Measurements from ENCODE around the gene PROSER2.

Gene PROSER2

DNA sequence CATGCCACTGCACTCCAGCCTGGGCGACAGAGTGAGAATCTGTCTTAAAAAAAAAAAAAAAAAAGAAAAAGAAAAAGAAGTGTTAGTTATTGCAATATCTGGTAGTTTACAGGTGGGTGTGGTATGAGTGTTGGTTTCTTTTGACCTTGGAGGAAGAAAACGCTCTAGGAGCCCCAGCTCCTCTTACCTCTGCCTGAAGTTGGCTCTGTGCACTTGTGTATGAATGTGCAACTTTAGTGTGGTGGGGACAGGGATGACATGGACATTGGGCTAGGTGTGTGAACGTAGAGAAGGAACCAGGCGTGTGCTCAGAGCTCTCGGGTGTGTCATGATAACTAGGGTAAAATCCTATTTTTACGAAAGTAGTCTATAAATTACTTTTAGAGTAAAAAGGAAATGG lies 11.9 kb downstream of the PROSER2 start:
- H4K91ac ChIP-seq (ENCODE audit: low read depth, low read length): no peak overlapping the region
- H2BK12ac ChIP-seq (ENCODE audit: low read length): no peak overlapping the region
- no peaks in the 10 kb centered on the region for H3K79me1 ChIP-seq (ENCODE audit: low read length)
- no peaks in the 10 kb centered on the region for H3K79me2 ChIP-seq (ENCODE audit: control insufficient read depth, insufficient read depth, low read length, poor library complexity)
- no peak overlapping the region for H2BK120ac ChIP-seq (ENCODE audit: insufficient read depth, low read length, poor library complexity)
- H4K8ac ChIP-seq (ENCODE audit: low read depth, low read length): no peak overlapping the region
- H3K27ac ChIP-seq (ENCODE audit: low read depth, low read length): no peak overlapping the region
- no peak overlapping the region for H3K14ac ChIP-seq (ENCODE audit: low read length)
- no peak overlapping the region for H2AFZ ChIP-seq (ENCODE audit: insufficient read depth, low read length, poor library complexity)
- no peak overlapping the region for H4K12ac ChIP-seq (ENCODE audit: low read depth, low read length)
- H3K27me3 ChIP-seq (ENCODE audit: insufficient read depth, low read length): no peaks in the 10 kb centered on the region
- no peak for DNase-seq
- H3K9me3 ChIP-seq (ENCODE audit: insufficient read depth, low read depth, low read length): no peaks in the 10 kb centered on the region
- H3K23ac ChIP-seq (ENCODE audit: low read length): no peak overlapping the region
- no peaks in the 10 kb centered on the region for H3K36me3 ChIP-seq (ENCODE audit: control insufficient read depth in 1 of 2, insufficient read depth in 2 of 2, low read length in 2 of 2)
- peaks cover 2 to 4% of the 10 kb centered on the region in 2 experiments for H3K4me1 ChIP-seq (ENCODE audit: control insufficient read depth in 1 of 2, insufficient read depth in 2 of 2, low read length in 2 of 2)
- H3K9ac ChIP-seq (ENCODE audit: low read length): no peak overlapping the region
- no peak overlapping the region for H3K18ac ChIP-seq (ENCODE audit: low read length)
- no peak overlapping the region for H2AK5ac ChIP-seq (ENCODE audit: low read length)
- H2BK5ac ChIP-seq (ENCODE audit: low read depth, low read length, poor library complexity): no peak overlapping the region
- no peak overlapping the region for H3K4ac ChIP-seq (ENCODE audit: low read depth, low read length)
- WGBS (ENCODE audit: extremely low coverage, insufficient coverage, insufficient read length): no CpG with 5 or more reads among the region's 6 CpGs
- no peak overlapping the region for H3K4me3 ChIP-seq (ENCODE audit: low read depth, low read length)
- no peak overlapping the region for H3K4me2 ChIP-seq (ENCODE audit: low read length)

GRCh38 chr10:11835704-11836103 lies 12.5 kb downstream of the PROSER2 start:
- H2BK120ac ChIP-seq (ENCODE audit: insufficient read depth, low read length, poor library complexity): no peak overlapping the region
- no peaks in the 10 kb centered on the region for H3K36me3 ChIP-seq (ENCODE audit: control insufficient read depth in 1 of 2, insufficient read depth in 2 of 2, low read length in 2 of 2)
- H3K18ac ChIP-seq (ENCODE audit: low read length): no peak overlapping the region
- no peak overlapping the region for H3K23ac ChIP-seq (ENCODE audit: low read length)
- H3K4me2 ChIP-seq (ENCODE audit: low read length): no peak overlapping the region
- H4K8ac ChIP-seq (ENCODE audit: low read depth, low read length): no peak overlapping the region
- no peak overlapping the region for H3K27ac ChIP-seq (ENCODE audit: low read depth, low read length)
- no peaks in the 10 kb centered on the region for H3K79me2 ChIP-seq (ENCODE audit: control insufficient read depth, insufficient read depth, low read length, poor library complexity)
- H4K12ac ChIP-seq (ENCODE audit: low read depth, low read length): no peak overlapping the region
- whole genome bisulfite sequencing (ENCODE audit: extremely low coverage, insufficient coverage, insufficient read length): no CpG with 5 or more reads among the region's 8 CpGs
- H3K4me3 ChIP-seq (ENCODE audit: low read depth, low read length): no peak overlapping the region
- H3K9ac ChIP-seq (ENCODE audit: low read length): no peak overlapping the region
- no peak overlapping the region for H3K4ac ChIP-seq (ENCODE audit: low read depth, low read length)
- H2AFZ ChIP-seq (ENCODE audit: insufficient read depth, low read length, poor library complexity): no peak overlapping the region
- no peaks in the 10 kb centered on the region for H3K79me1 ChIP-seq (ENCODE audit: low read length)
- H2BK12ac ChIP-seq (ENCODE audit: low read length): no peak overlapping the region
- H3K14ac ChIP-seq (ENCODE audit: low read length): no peak overlapping the region
- peaks cover 2 to 4% of the 10 kb centered on the region in 2 experiments for H3K4me1 ChIP-seq (ENCODE audit: control insufficient read depth in 1 of 2, insufficient read depth in 2 of 2, low read length in 2 of 2)
- no peak overlapping the region for H2BK5ac ChIP-seq (ENCODE audit: low read depth, low read length, poor library complexity)
- H3K9me3 ChIP-seq (ENCODE audit: insufficient read depth, low read depth, low read length): no peaks in the 10 kb centered on the region
- H2AK5ac ChIP-seq (ENCODE audit: low read length): no peak overlapping the region
- no peaks in the 10 kb centered on the region for H3K27me3 ChIP-seq (ENCODE audit: insufficient read depth, low read length)
- no peak for DNase-seq
- H4K91ac ChIP-seq (ENCODE audit: low read depth, low read length): no peak overlapping the region

GRCh38 chr10:11837372-11838161 lies 14.4 kb downstream of the PROSER2 start:
- Histone ChIP-seq H4K91ac (ENCODE audit: low read depth, low read length) (no peak overlapping the region), H2AK5ac (ENCODE audit: low read length) (no peak overlapping the region), H3K9me3 (ENCODE audit: insufficient read depth, low read depth, low read length) (no peaks in the 10 kb centered on the region), H3K23ac (ENCODE audit: low read length) (no peak overlapping the region), H3K18ac (ENCODE audit: low read length) (no peak overlapping the region), H4K12ac (ENCODE audit: low read depth, low read length) (no peak overlapping the region), H3K27me3 (ENCODE audit: insufficient read depth, low read length) (no peaks in the 10 kb centered on the region), H2BK120ac (ENCODE audit: insufficient read depth, low read length, poor library complexity) (no peak overlapping the region), H3K79me1 (ENCODE audit: low read length) (no peaks in the 10 kb centered on the region), H3K36me3 (ENCODE audit: control insufficient read depth in 1 of 2, insufficient read depth in 2 of 2, low read length in 2 of 2) (no peaks in the 10 kb centered on the region), H2BK5ac (ENCODE audit: low read depth, low read length, poor library complexity) (no peak overlapping the region), H3K79me2 (ENCODE audit: control insufficient read depth, insufficient read depth, low read length, poor library complexity) (no peaks in the 10 kb centered on the region), H3K4ac (ENCODE audit: low read depth, low read length) (no peak overlapping the region), H3K4me2 (ENCODE audit: low read length) (no peak overlapping the region), H3K9ac (ENCODE audit: low read length) (no peak overlapping the region), H2BK12ac (ENCODE audit: low read length) (no peak overlapping the region), H3K14ac (ENCODE audit: low read length) (no peak overlapping the region), H2AFZ (ENCODE audit: insufficient read depth, low read length, poor library complexity) (no peak overlapping the region), H4K8ac (ENCODE audit: low read depth, low read length) (no peak overlapping the region), H3K4me1 (ENCODE audit: control insufficient read depth in 1 of 2, insufficient read depth in 2 of 2, low read length in 2 of 2) (peaks cover 2 to 4% of the 10 kb centered on the region in 2 experiments), H3K4me3 (ENCODE audit: low read depth, low read length) (no peak overlapping the region), H3K27ac (ENCODE audit: low read depth, low read length) (no peak overlapping the region)
- no CpG with 5 or more reads among the region's 17 CpGs for WGBS (ENCODE audit: extremely low coverage, insufficient coverage, insufficient read length)
- DNase-seq: no peak

- no peak overlapping the region for H2BK120ac ChIP-seq (ENCODE audit: insufficient read depth, low read length, poor library complexity)
- peaks cover 2 to 4% of the 10 kb centered on the region in 2 experiments for H3K4me1 ChIP-seq (ENCODE audit: control insufficient read depth in 1 of 2, insufficient read depth in 2 of 2, low read length in 2 of 2)
- no peak overlapping the region for H4K91ac ChIP-seq (ENCODE audit: low read depth, low read length)
- H3K23ac ChIP-seq (ENCODE audit: low read length): no peak overlapping the region
- H3K79me1 ChIP-seq (ENCODE audit: low read length): no peaks in the 10 kb centered on the region
- no peak overlapping the region for H2AFZ ChIP-seq (ENCODE audit: insufficient read depth, low read length, poor library complexity)
- H3K4me2 ChIP-seq (ENCODE audit: low read length): no peak overlapping the region
- H2AK5ac ChIP-seq (ENCODE audit: low read length): no peak overlapping the region
- H3K18ac ChIP-seq (ENCODE audit: low read length): no peak overlapping the region
- no peaks in the 10 kb centered on the region for H3K9me3 ChIP-seq (ENCODE audit: insufficient read depth, low read depth, low read length)
- no peak overlapping the region for H3K27ac ChIP-seq (ENCODE audit: low read depth, low read length)
- no peaks in the 10 kb centered on the region for H3K79me2 ChIP-seq (ENCODE audit: control insufficient read depth, insufficient read depth, low read length, poor library complexity)
- H3K14ac ChIP-seq (ENCODE audit: low read length): no peak overlapping the region
- no CpG with 5 or more reads among the region's 8 CpGs for WGBS (ENCODE audit: extremely low coverage, insufficient coverage, insufficient read length)
- no peak overlapping the region for H3K9ac ChIP-seq (ENCODE audit: low read length)
- no peaks in the 10 kb centered on the region for H3K36me3 ChIP-seq (ENCODE audit: control insufficient read depth in 1 of 2, insufficient read depth in 2 of 2, low read length in 2 of 2)
- H4K12ac ChIP-seq (ENCODE audit: low read depth, low read length): no peak overlapping the region
- no peaks in the 10 kb centered on the region for H3K27me3 ChIP-seq (ENCODE audit: insufficient read depth, low read length)
- H2BK5ac ChIP-seq (ENCODE audit: low read depth, low read length, poor library complexity): no peak overlapping the region
- H2BK12ac ChIP-seq (ENCODE audit: low read length): no peak overlapping the region
- H4K8ac ChIP-seq (ENCODE audit: low read depth, low read length): no peak overlapping the region
- peak in 1 of 2 donors; percentile 41 for DNase-seq
- no peak overlapping the region for H3K4me3 ChIP-seq (ENCODE audit: low read depth, low read length)
- H3K4ac ChIP-seq (ENCODE audit: low read depth, low read length): no peak overlapping the region
These were observed 15.2 kb downstream of the PROSER2 start for GRCh38 chr10:11838298-11838852.

Measured in trophoblast cell (in vitro differentiated cells and primary cell).